H1 (cell line): ENCODE measurements around the gene ASTL. TPM values are rescaled to one million over a fixed set of nuclear protein-coding genes. Genes with fewer than 3 reads are reported as not detected.
A peak's percentile ranks its signal among the peaks of the same experiment; 100 is the strongest.

Source experiments
- CTCF ChIA-PET: fragments of 300-600 bp; sonication (Branson Sonifier 250); formaldehyde crosslinking; loops from one replicate; lab custom pipeline; 2021; ENCODE audit not compliant: partially characterized antibody; lab: Charles Lee
- POLR2A ChIA-PET: fragments of 300-600 bp; sonication (Branson Sonifier 250); formaldehyde crosslinking; loops from one replicate; lab custom pipeline; 2021; ENCODE audit warnings: inconsistent platforms; ENCODE audit not compliant: partially characterized antibody; lab: Charles Lee
- DNase-seq, 2 experiments: peaks; one replicate each; pipeline versions ENCODE4 v3.0.0 to v3.0.0-alpha.2; 2010 to 2022; ENCODE audit warnings: low spot score in 2 of 2, low read depth in 1 of 2, mixed read lengths in 1 of 2
- FAIRE-seq: peaks from 2 replicates; lab custom pipeline; 2011; peaks lifted over from hg19 to GRCh38; lab: Jason Lieb, UNC
- H2AFZ ChIP-seq: 2 replicates; pipeline ENCODE4 v1.8.1; 2012; ENCODE audit warnings: low read length, inconsistent platforms
- H2AK5ac ChIP-seq: 2 replicates; pipeline ENCODE4 v1.6.1; 2013; ENCODE audit warnings: low read depth, low read length
- H2BK120ac ChIP-seq: replicated peaks from 2 replicates; pipeline ENCODE3; 2013; ENCODE audit warnings: low read depth, low read length, inconsistent platforms
- H2BK12ac ChIP-seq: 2 replicates; pipeline ENCODE4 v1.6.1; 2013; ENCODE audit warnings: low read depth, low read length
- H2BK15ac ChIP-seq: 2 replicates; pipeline ENCODE4 v1.6.1; 2013; ENCODE audit warnings: low read length
- H2BK20ac ChIP-seq: 2 replicates; pipeline ENCODE4 v1.6.1; 2013; ENCODE audit warnings: low read length
- H2BK5ac ChIP-seq: 2 replicates; pipeline ENCODE4 v1.6.1; 2013; ENCODE audit warnings: low read depth, low read length
- H3K14ac ChIP-seq: 2 replicates; pipeline ENCODE4 v1.6.1; 2013; ENCODE audit warnings: inconsistent platforms; ENCODE audit not compliant: insufficient read length
- H3K18ac ChIP-seq: 2 replicates; pipeline ENCODE4 v1.6.1; 2013; ENCODE audit warnings: low read length; ENCODE audit errors: extremely low read depth
- H3K23ac ChIP-seq: 2 replicates; pipeline ENCODE4 v1.6.1; 2013; ENCODE audit warnings: inconsistent platforms; ENCODE audit not compliant: insufficient read length
- H3K23me2 ChIP-seq: 2 replicates; pipeline ENCODE4 v1.6.1; 2013; ENCODE audit warnings: low read depth, low read length
- H3K27ac ChIP-seq: 2 replicates; pipeline ENCODE4 v1.6.1; 2011; ENCODE audit warnings: low read depth, low read length, inconsistent platforms
- H3K27me3 ChIP-seq, 4 experiments: replicated peaks in 1 of 4; 1 replicate in 1 of 4; 2 replicates in 3 of 4; pipeline versions ENCODE4 v1.6.1 to v1.8.1; 2011 to 2013; ENCODE audit warnings: low read length in 3 of 4, mild to moderate bottlenecking in 3 of 4, inconsistent platforms in 2 of 4, mixed read lengths in 2 of 4, moderate library complexity in 1 of 4; ENCODE audit not compliant: control insufficient read depth in 3 of 4, insufficient read depth in 3 of 4; ENCODE audit errors: extremely low read depth in 1 of 4
- H3K36me3 ChIP-seq, 4 experiments: 2 replicates each; pipeline versions ENCODE4 v1.6.1 to v1.8.1; 2011 to 2013; ENCODE audit warnings: mild to moderate bottlenecking in 4 of 4, low read length in 3 of 4, moderate library complexity in 2 of 4, control low read depth in 1 of 4, inconsistent platforms in 1 of 4; ENCODE audit not compliant: insufficient read depth in 4 of 4, control insufficient read depth in 2 of 4
- H3K4ac ChIP-seq: replicated peaks from 2 replicates; pipeline ENCODE3; 2013; ENCODE audit warnings: low read length, low read depth, mixed read lengths, inconsistent platforms; ENCODE audit not compliant: insufficient read length
- H3K4me1 ChIP-seq, 4 experiments: replicated peaks in 1 of 4; 1 replicate in 1 of 4; 2 replicates in 3 of 4; pipeline versions ENCODE4 v1.6.1 to v1.8.1; 2011 to 2013; ENCODE audit warnings: low read length in 3 of 4, inconsistent platforms in 2 of 4, mixed read lengths in 1 of 4; ENCODE audit not compliant: insufficient read depth in 4 of 4, control insufficient read depth in 3 of 4
- H3K4me2 ChIP-seq, 2 experiments: 2 replicates each; pipeline versions ENCODE4 v1.6.1 to v1.8.1; 2011 to 2013; ENCODE audit warnings: low read depth in 2 of 2, low read length in 2 of 2, control low read depth in 1 of 2, inconsistent platforms in 1 of 2, mild to moderate bottlenecking in 1 of 2; ENCODE audit not compliant: insufficient read depth in 1 of 2
- H3K4me3 ChIP-seq, 4 experiments: fragments of 200-600, 300-600 bp in 1 of 4; sonication (generic), shearing (Covaris generic), sonication (Bioruptor Twin) in 1 of 4; 2 replicates each; pipeline versions ENCODE4 v1.5.1 to v1.8.1; 2011 to 2016; ENCODE audit warnings: low read length in 4 of 4, low read depth in 3 of 4, control low read depth in 2 of 4, inconsistent platforms in 2 of 4, mild to moderate bottlenecking in 2 of 4, mixed read lengths in 1 of 4, moderate library complexity in 1 of 4; ENCODE audit not compliant: insufficient read depth in 2 of 4; ENCODE audit errors: extremely low read depth in 1 of 4
- H3K56ac ChIP-seq: replicated peaks from 2 replicates; pipeline ENCODE3; 2013; ENCODE audit warnings: low read depth, mild to moderate bottlenecking, mixed read lengths, low read length, inconsistent platforms; ENCODE audit not compliant: insufficient read length
- H3K79me1 ChIP-seq: 2 replicates; pipeline ENCODE4 v1.6.1; 2013; ENCODE audit warnings: low read depth, low read length, control low read depth
- H3K79me2 ChIP-seq, 2 experiments: 2 replicates each; pipeline versions ENCODE4 v1.6.1 to v1.8.1; 2012 to 2013; ENCODE audit warnings: low read length in 2 of 2, mild to moderate bottlenecking in 2 of 2, inconsistent platforms in 1 of 2; ENCODE audit not compliant: insufficient read depth in 2 of 2, control insufficient read depth in 1 of 2
- H3K9ac ChIP-seq, 4 experiments: replicated peaks in 1 of 4; 1 replicate in 1 of 4; 2 replicates in 3 of 4; pipeline versions ENCODE4 v1.6.1 to v1.8.1; 2011 to 2013; ENCODE audit warnings: low read depth in 3 of 4, low read length in 3 of 4, control low read depth in 2 of 4, mild to moderate bottlenecking in 2 of 4, moderate library complexity in 2 of 4, inconsistent platforms in 1 of 4; ENCODE audit errors: extremely low read depth in 1 of 4
- H3K9me3 ChIP-seq, 2 experiments: 2 replicates each; pipeline versions ENCODE4 v1.6.1 to v1.8.1; 2012 to 2013; ENCODE audit warnings: mild to moderate bottlenecking in 2 of 2, moderate library complexity in 2 of 2, control low read depth in 1 of 2, inconsistent platforms in 1 of 2, low read depth in 1 of 2, low read length in 1 of 2, mixed read lengths in 1 of 2; ENCODE audit not compliant: insufficient read depth in 2 of 2
- H4K20me1 ChIP-seq, 2 experiments: replicated peaks in 1 of 2; 2 replicates each; pipeline versions ENCODE3 to v1.8.1; 2011 to 2013; ENCODE audit warnings: inconsistent platforms in 2 of 2, low read length in 2 of 2, mild to moderate bottlenecking in 1 of 2; ENCODE audit not compliant: insufficient read depth in 2 of 2, control insufficient read depth in 1 of 2
- H4K5ac ChIP-seq: 2 replicates; pipeline ENCODE4 v1.6.1; 2013; ENCODE audit warnings: low read length, low read depth, mixed read lengths, inconsistent platforms; ENCODE audit not compliant: insufficient read length
- H4K8ac ChIP-seq: 2 replicates; pipeline ENCODE4 v1.8.0; 2013; ENCODE audit warnings: mild to moderate bottlenecking, moderate library complexity, low read length, inconsistent platforms; ENCODE audit not compliant: insufficient read depth; ENCODE audit errors: extremely low read depth
- H4K91ac ChIP-seq: replicated peaks from 2 replicates; pipeline ENCODE3; 2013; ENCODE audit warnings: low read length, mixed read lengths, inconsistent platforms; ENCODE audit not compliant: insufficient read length
- JUN ChIP-seq: IDR thresholded peaks from 2 replicates; pipeline ENCODE4 v1.6.1; 2011; ENCODE audit warnings: low read depth, mild to moderate bottlenecking, improper control_type of control experiment, low read length
- KDM4A ChIP-seq: IDR thresholded peaks from one replicate; pipeline ENCODE4 v1.7.1; 2012; ENCODE audit warnings: low read depth, mild to moderate bottlenecking, moderate library complexity, low read length, inconsistent platforms; ENCODE audit not compliant: severe bottlenecking
- PHF8 ChIP-seq: fragments of 200-600 bp; sonication (generic); conservative IDR thresholded peaks from 2 replicates; pipeline ENCODE4 v1.7.1; 2012; ENCODE audit warnings: low read depth, mild to moderate bottlenecking, inconsistent platforms, low read length, moderate library complexity
- POLR2AphosphoS5 ChIP-seq: IDR thresholded peaks from 2 replicates; pipeline ENCODE4 v1.6.1; 2011; ENCODE audit warnings: low read depth, low read length
- TAF1 ChIP-seq: IDR thresholded peaks from 2 replicates; pipeline ENCODE4 v1.6.1; 2011; ENCODE audit warnings: mild to moderate bottlenecking, low read depth, low read length
- USF2 ChIP-seq: IDR thresholded peaks from 2 replicates; pipeline ENCODE4 v1.6.1; 2011; ENCODE audit warnings: low read length, improper control_type of control experiment
- WGBS, 2 experiments: shearing (Covaris generic) in 1 of 2; methylation state at CpG; one replicate each; pipeline versions ENCODE4 v1.1.6 to v1.1.7; 2013 to 2015; ENCODE audit warnings: low lambda C conversion rate in 2 of 2, mixed read lengths in 2 of 2, inconsistent platforms in 1 of 2, low coverage in 1 of 2, missing lambda C conversion rate in 1 of 2; ENCODE audit not compliant: insufficient replicate concordance in 2 of 2, insufficient coverage in 1 of 2, insufficient read length in 1 of 2; ENCODE audit errors: extremely low coverage in 1 of 2, missing lambda C conversion rate in 1 of 2; 5-methylcytosine and 5-hydroxymethylcytosine counted together
- polyA plus RNA-seq, 7 experiments: library from polyadenylated mRNA; depleted of rRNA in 3 of 7; stranded (reverse) in 5 of 7; unstranded in 2 of 7; fragments of >200 nt in 5 of 7; fragments of 200-250 nt in 2 of 7; gene quantifications; 1 replicate in 5 of 7; 2 replicates in 1 of 7; 4 replicates in 1 of 7; pipeline versions ENCODE4 v1.2.1 to v1.2.3, GENCODE V29; 2011 to 2013; ENCODE audit warnings: missing spikeins in 2 of 7, mixed read lengths in 2 of 7
- total RNA-seq: library from RNA; stranded (reverse); fragmentation: NEBNext Ultra II Directional; extraction: Animal tissue kit (Norgen Biotek cat#: 25700); gene quantifications from 2 replicates; pipeline ENCODE4 v1.2.1, GENCODE V29; 2021

The ASTL gene
- total and polyA plus RNA-seq, 2 of the 8 experiments (the other 6 are each of a cell fraction or from before 2014, with no cell fraction given) = 0.60 to 1.4 TPM

- Histone ChIP-seq H3K14ac (no peak overlapping the region), H4K91ac (no peak overlapping the region), H4K5ac (no peak overlapping the region), H3K9ac (no peak overlapping the region), H3K18ac (no peak overlapping the region), H2BK5ac (no peak overlapping the region; the same call in 1 of the 2 replicates), H3K27me3 (no peaks in the 10 kb centered on the region; a peak in 1 of 7 replicates), H3K9me3 (no peaks in the 10 kb centered on the region), H2BK120ac (no peak overlapping the region), H3K4ac (no peak overlapping the region), H3K79me2 (no peaks in the 10 kb centered on the region), H2BK12ac (0 out of 2 replicates have a peak overlapping the region, but pooled peaks have one; percentile 9), H3K23ac (no peak overlapping the region), H4K8ac (no peak overlapping the region; the same call in 1 of the 2 replicates), H3K27ac (no peak overlapping the region), H2BK15ac (0 out of 2 replicates have a peak overlapping the region, but pooled peaks have one; percentile 46), H4K20me1 (peaks cover 0 to 2% of the 10 kb centered on the region in 2 experiments), H2BK20ac (no peak overlapping the region), H3K79me1 (no peaks in the 10 kb centered on the region), H2AFZ (no peak overlapping the region; the same call in 1 of the 2 replicates), H2AK5ac (0 out of 2 replicates have a peak overlapping the region, but pooled peaks have one; percentile 39), H3K56ac (no peak overlapping the region), H3K23me2 (no peaks in the 10 kb centered on the region), H3K4me2 (no peak overlapping the region), H3K4me3 (no peak overlapping the region), H3K4me1 (no peaks in the 10 kb centered on the region), H3K36me3 (no peaks in the 10 kb centered on the region)
- ChIA-PET POLR2A (interaction anchor here (1.0 kb wide), 1 partner anchor 11 kb away, joined by 3 read pairs; no protein-coding TSS in a partner anchor), CTCF (interaction anchor here (0.7 to 3.7 kb wide), 4 partner anchors 11 to 109 kb away, joined by 4 to 13 read pairs (median 8); no protein-coding TSS in a partner anchor)
- DNase-seq (no peak), FAIRE-seq (no peak)
- 83% methylated on average over 25 of the region's 26 CpGs; no CpG with 5 or more reads in 1 of the 2 experiments for WGBS, 2 experiments
- TF ChIP-seq KDM4A (no peak), USF2 (no peak), POLR2AphosphoS5 (no peak), PHF8 (no peak), TAF1 (no peak), JUN (no peak)
Measured at GRCh38 chr2:96131813-96132745, 6.2 kb downstream of the ASTL start.
